Common myeloid progenitor, CD34-positive (primary cell): ENCODE measurements around the gene PMM1.
"Not testable (repeated sequence)": the region's sequence is repeated elsewhere in the genome, so short reads cannot be mapped to it uniquely, and the experiment has no call there.

Experiments used
- CTCF ChIA-PET: fragments of 350-600 bp; sonication (Branson Sonifier 250); formaldehyde crosslinking; loops from one replicate; lab custom pipeline; 2021; ENCODE audit warnings: antibody characterized with exemption; lab: Charles Lee
- POLR2A ChIA-PET: fragments of 350-600 bp; sonication (Branson Sonifier 250); formaldehyde crosslinking; loops from one replicate; lab custom pipeline; 2021; ENCODE audit warnings: antibody characterized with exemption; lab: Charles Lee
- DNase-seq, 3 donors: peaks; one replicate each; pipeline versions ENCODE4 v3.0.0 to v3.0.0-alpha.2; 2013
- H3K27ac ChIP-seq, 2 experiments: 1 replicate in 1 of 2; 2 replicates in 1 of 2; pipeline ENCODE4 v1.7.0; 2013; ENCODE audit warnings: inconsistent platforms in 2 of 2, low read length in 2 of 2, mild to moderate bottlenecking in 2 of 2, low read depth in 1 of 2, moderate library complexity in 1 of 2; ENCODE audit not compliant: severe bottlenecking in 2 of 2, insufficient read depth in 1 of 2, poor library complexity in 1 of 2
- H3K27me3 ChIP-seq, 5 experiments: replicated peaks in 2 of 5; 1 replicate in 3 of 5; 2 replicates in 2 of 5; pipeline versions ENCODE4 v1.6.1 to v1.7.0; 2013; ENCODE audit warnings: low read length in 4 of 5, mild to moderate bottlenecking in 2 of 5, moderate library complexity in 2 of 5, inconsistent platforms in 1 of 5; ENCODE audit not compliant: insufficient read depth in 5 of 5, control insufficient read depth in 4 of 5
- H3K36me3 ChIP-seq, 4 experiments: 1 replicate in 2 of 4; 2 replicates in 2 of 4; pipeline versions ENCODE4 v1.6.1 to v1.7.0; 2013; ENCODE audit warnings: low read length in 3 of 4, control low read depth in 1 of 4, mild to moderate bottlenecking in 1 of 4; ENCODE audit not compliant: control insufficient read depth in 4 of 4, insufficient read depth in 4 of 4
- H3K4me1 ChIP-seq, 4 experiments: 1 replicate in 3 of 4; 2 replicates in 1 of 4; pipeline versions ENCODE4 v1.6.1 to v1.7.1; 2013; ENCODE audit warnings: low read length in 3 of 4, mild to moderate bottlenecking in 3 of 4, control low read depth in 1 of 4, inconsistent platforms in 1 of 4, moderate library complexity in 1 of 4; ENCODE audit not compliant: control insufficient read depth in 4 of 4, insufficient read depth in 4 of 4; ENCODE audit errors: control extremely low read depth in 1 of 4
- H3K4me3 ChIP-seq, 7 experiments: 1 replicate in 4 of 7; 2 replicates in 3 of 7; pipeline versions ENCODE4 v1.5.1 to v1.7.0; 2013; ENCODE audit warnings: mild to moderate bottlenecking in 7 of 7, low read length in 6 of 7, moderate library complexity in 6 of 7, inconsistent platforms in 2 of 7, low read depth in 2 of 7, control low read depth in 1 of 7; ENCODE audit not compliant: insufficient read depth in 4 of 7, control insufficient read depth in 1 of 7; ENCODE audit errors: extremely low read depth in 1 of 7
- H3K9me3 ChIP-seq, 5 experiments: 1 replicate in 4 of 5; 2 replicates in 1 of 5; pipeline versions ENCODE4 v1.6.1 to v1.7.1; 2013; ENCODE audit warnings: low read length in 4 of 5, mild to moderate bottlenecking in 2 of 5, inconsistent platforms in 1 of 5, low read depth in 1 of 5, moderate library complexity in 1 of 5; ENCODE audit not compliant: control insufficient read depth in 4 of 5, insufficient read depth in 2 of 5; ENCODE audit errors: control extremely low read depth in 1 of 5
- WGBS: methylation state at CpG from one replicate; pipeline ENCODE4 v1.1.5; 2013; ENCODE audit not compliant: insufficient coverage; 5-methylcytosine and 5-hydroxymethylcytosine counted together

The PMM1 gene

DNA sequence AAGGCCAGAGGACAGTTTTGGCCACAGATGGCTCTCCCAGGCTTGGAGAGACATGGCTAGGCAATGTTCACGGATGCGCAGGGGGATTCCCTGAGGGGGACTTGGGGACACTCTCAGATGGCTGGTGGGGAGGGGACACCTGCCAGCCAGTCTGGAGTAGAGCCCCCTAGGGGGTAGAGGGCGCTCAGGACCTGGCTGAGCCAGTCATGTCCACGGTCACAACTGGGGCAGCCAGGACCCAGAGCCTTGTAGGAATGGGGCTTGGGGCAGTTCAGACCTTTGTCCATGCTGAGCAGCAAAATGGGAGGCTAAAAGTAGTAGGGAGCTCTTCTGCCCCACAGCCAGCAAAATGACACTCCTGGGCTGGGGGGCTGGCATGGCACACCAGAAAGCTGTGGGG, 27.2 kb downstream of the PMM1 start:
- Histone ChIP-seq H3K27me3 (peaks cover 0 to 56% (median 22%) of the 10 kb centered on the region in 5 experiments), H3K9me3 (no peaks in the 10 kb centered on the region), H3K27ac (no peak overlapping the region), H3K4me1 (peaks cover 0 to 7% (median 0%) of the 10 kb centered on the region in 4 experiments), H3K4me3 (no peak overlapping the region), H3K36me3 (no peaks in the 10 kb centered on the region)
- DNase-seq, result no peak
- ChIA-PET POLR2A (interaction anchor here (0.7 kb wide), 1 partner anchor 160 kb away, joined by 3 read pairs; no protein-coding TSS in a partner anchor), CTCF (interaction anchor here (1.1 to 2.3 kb wide), 6 partner anchors 9 to 42 kb away, joined by 3 to 9 read pairs (median 5); partner anchors contain the start of gene POLR3H)
- WGBS, result 70% methylated on average over 4 of the region's 4 CpGs

DNA sequence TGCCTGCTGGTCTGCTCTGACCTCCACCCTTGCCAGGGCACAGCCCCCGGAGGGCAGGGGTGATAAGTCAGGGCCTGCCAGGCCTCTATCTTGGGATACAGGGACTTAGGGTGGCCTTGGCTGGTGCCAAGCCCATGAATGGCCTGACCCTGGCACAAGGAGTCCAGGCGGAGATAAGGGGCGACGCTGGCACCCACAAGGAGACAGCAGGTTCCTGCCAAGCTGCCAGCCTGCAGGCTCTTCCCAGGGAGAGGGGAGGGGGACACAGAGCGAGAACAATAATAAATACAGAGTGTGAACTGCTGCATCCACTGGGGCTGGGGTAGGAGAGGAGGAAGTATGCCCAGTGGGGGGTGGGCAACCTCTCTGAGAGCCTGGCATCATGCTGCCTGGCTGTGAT, 27.9 kb downstream of the PMM1 start:
- peaks cover 0 to 7% (median 1%) of the 10 kb centered on the region in 4 experiments for H3K4me1 ChIP-seq
- POLR2A ChIA-PET, result interaction anchor here (0.7 kb wide), 1 partner anchor 159 kb away, joined by 3 read pairs; no protein-coding TSS in a partner anchor
- WGBS, result 94% methylated on average over 3 of the region's 5 CpGs
- H3K36me3 ChIP-seq, result no peaks in the 10 kb centered on the region
- CTCF ChIA-PET, result interaction anchor here (1.7 kb wide), 1 partner anchor 18 kb away, joined by 4 read pairs; the partner anchor contains the start of gene POLR3H
- H3K27ac ChIP-seq, result no peak overlapping the region
- DNase-seq, result no peak
- H3K9me3 ChIP-seq, result no peaks in the 10 kb centered on the region
- H3K27me3 ChIP-seq, result peaks cover 0 to 58% (median 21%) of the 10 kb centered on the region in 5 experiments
- no peak overlapping the region for H3K4me3 ChIP-seq

DNA sequence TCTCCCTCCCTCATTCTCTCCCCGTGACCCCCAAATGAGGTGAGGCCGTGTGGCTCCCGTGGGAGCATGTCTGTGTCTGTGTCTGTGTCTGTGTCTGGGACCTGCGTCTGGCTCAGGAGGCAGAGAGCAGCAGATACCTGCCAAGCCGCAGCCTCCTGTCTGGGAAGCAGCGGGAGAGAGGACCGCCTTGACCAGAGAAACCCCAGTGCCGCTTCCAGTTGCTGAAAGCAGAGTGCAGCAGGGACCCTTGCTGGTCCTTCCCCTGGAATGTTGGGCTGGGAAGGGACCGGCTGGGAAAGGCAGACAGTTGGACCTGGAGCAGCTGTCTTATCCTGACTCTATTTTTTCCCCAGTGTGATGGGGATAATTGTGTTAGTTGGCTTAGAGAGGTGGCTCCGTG, 28.3 kb downstream of the PMM1 start:
- no peak overlapping the region for H3K4me3 ChIP-seq
- H3K36me3 ChIP-seq, result no peaks in the 10 kb centered on the region
- peaks cover 0 to 7% (median 1%) of the 10 kb centered on the region in 4 experiments for H3K4me1 ChIP-seq
- ChIA-PET CTCF (interaction anchor here (0.9 to 1.7 kb wide), 3 partner anchors 14 to 36 kb away, joined by 3 to 4 read pairs (median 3); partner anchors contain the start of gene POLR3H), POLR2A (no interaction called here)
- H3K27ac ChIP-seq, result no peak overlapping the region
- DNase-seq, result no peak
- WGBS, result 71% methylated on average over 5 of the region's 10 CpGs
- H3K27me3 ChIP-seq, result peaks cover 0 to 60% (median 21%) of the 10 kb centered on the region in 5 experiments
- H3K9me3 ChIP-seq, result no peaks in the 10 kb centered on the region

DNA sequence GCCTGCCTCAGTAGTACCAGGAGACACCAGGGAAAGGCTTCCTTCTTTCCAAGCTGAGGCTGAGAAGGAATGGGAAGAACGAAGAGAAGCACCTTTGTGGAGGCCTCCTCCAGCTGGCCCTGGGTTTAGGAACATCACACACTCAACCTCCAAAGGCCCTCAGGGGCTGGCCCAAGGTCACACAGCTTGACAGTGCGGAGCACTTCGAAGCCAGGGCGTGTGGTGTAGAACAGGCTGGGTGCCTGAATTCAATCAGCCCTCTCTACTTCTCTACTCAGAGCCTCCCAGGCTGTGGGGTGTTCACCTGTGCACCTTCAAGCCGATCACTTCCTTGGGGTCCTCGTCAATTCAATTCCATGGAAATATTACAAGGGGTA, 29.6 kb downstream of the PMM1 start:
- Histone ChIP-seq H3K36me3 (no peaks in the 10 kb centered on the region), H3K27me3 (peaks cover 0 to 66% (median 21%) of the 10 kb centered on the region in 5 experiments), H3K27ac (no peak overlapping the region), H3K9me3 (no peaks in the 10 kb centered on the region), H3K4me1 (peaks cover 0 to 5% (median 1%) of the 10 kb centered on the region in 4 experiments), H3K4me3 (no peak overlapping the region)
- POLR2A ChIA-PET, result interaction anchor here (0.7 kb wide), 1 partner anchor 36 kb away, joined by 3 read pairs; no protein-coding TSS in a partner anchor
- no peak for DNase-seq
- CTCF ChIA-PET, result interaction anchor here (0.7 to 1.6 kb wide), 3 partner anchors 9 to 17 kb away, joined by 3 to 9 read pairs (median 3); partner anchors contain the start of gene POLR3H
- 78% methylated on average over 6 of the region's 6 CpGs for WGBS

DNA sequence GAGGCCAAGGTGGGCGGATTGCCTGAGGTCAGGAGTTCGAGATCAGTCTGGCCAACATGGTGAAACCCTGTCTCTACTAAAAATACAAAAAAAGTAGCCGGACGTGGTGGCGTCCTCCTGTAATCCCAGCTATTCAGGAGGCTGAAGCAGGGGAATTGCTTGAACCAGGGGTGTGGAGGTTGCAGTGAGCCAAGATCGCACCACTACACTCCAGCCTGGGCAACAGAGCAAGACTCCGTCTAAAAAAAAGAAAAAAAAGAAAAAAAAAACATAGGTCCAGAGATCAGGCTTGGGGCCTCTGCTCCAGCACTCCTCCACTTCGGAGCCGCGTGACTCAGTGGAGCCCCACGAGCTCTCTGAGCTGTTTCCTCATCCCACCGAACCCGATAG, 31.4 kb downstream of the PMM1 start:
- DNase-seq, H3K27ac ChIP-seq, POLR2A ChIA-PET, H3K4me1 ChIP-seq, H3K9me3 ChIP-seq, H3K4me3 ChIP-seq, H3K36me3 ChIP-seq: not testable (repeated sequence)
- 97% methylated on average over 12 of the region's 13 CpGs for WGBS
- peaks cover 0 to 68% (median 20%) of the 10 kb centered on the region in 5 experiments for H3K27me3 ChIP-seq
- CTCF ChIA-PET, result interaction anchor here (1.0 to 2.2 kb wide), 6 partner anchors 10 to 39 kb away, joined by 4 to 7 read pairs (median 4); partner anchors contain the start of gene POLR3H

DNA sequence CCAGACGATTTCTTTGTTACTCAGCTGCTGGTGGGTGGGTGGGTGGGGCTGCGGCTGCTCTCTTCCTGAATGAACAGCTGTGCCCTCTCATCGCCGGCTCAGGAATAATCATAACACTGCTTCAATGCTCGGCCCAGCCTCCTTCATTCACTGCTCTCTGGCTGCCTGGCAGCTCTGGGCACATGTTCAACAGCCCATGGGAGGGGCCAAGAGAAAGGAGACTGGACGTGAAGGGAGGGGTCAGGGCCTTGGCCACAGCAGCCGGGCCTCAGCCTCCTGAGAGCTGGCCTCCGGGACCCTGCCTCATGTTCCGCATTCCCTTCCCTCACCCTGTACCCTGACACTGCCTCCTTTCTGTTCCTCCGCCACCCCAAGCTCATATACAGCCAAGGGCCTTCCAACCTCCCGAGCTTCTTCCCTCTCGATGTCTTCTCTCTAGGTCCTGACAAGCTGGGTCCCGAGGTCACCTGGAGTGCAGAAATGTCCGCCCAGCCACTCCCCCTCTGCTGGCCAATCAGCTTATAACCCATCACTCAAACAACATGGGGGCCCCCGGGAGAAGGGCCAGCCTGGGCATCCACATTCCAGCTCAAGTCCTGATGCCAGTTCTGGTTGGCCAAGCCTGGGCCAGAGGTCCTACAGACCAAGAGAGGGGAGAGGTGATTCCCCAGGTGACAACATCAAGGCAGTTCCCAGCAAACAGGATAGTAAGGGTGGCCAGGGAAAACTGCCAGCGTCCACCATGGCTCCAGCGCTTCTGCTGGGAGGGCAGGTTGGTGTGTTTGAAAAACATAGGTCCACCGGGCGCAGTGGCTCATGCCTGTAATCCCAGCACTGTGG, 32.0 kb downstream of the PMM1 start:
- H3K4me1 ChIP-seq, result peaks cover 0 to 2% (median 0%) of the 10 kb centered on the region in 4 experiments
- WGBS, result 73% methylated on average over 14 of the region's 19 CpGs
- no peak overlapping the region for H3K4me3 ChIP-seq
- H3K9me3 ChIP-seq, result no peaks in the 10 kb centered on the region
- POLR2A ChIA-PET, result interaction anchor here (1.2 kb wide), 1 partner anchor 64 kb away, joined by 3 read pairs; the partner anchor contains the start of genes DESI1 and XRCC6
- peak in 2 of 3 donors; percentile 39 to 47 for DNase-seq
- no peak overlapping the region for H3K27ac ChIP-seq
- peaks cover 0 to 67% (median 21%) of the 10 kb centered on the region in 5 experiments for H3K27me3 ChIP-seq
- no peaks in the 10 kb centered on the region for H3K36me3 ChIP-seq
- CTCF ChIA-PET, result interaction anchor here (0.7 to 2.2 kb wide), 9 partner anchors 10 to 40 kb away, joined by 3 to 7 read pairs (median 4); partner anchors contain the start of gene POLR3H
